Prostate gland (tissue), 2 donors: ENCODE data around the gene SHD. TPM values are rescaled to one million over a fixed set of nuclear protein-coding genes. Genes with fewer than 3 reads are reported as not detected.
"Not testable (repeated sequence)": the region's sequence is repeated elsewhere in the genome, so short reads cannot be mapped to it uniquely, and the experiment has no call there.

Source experiments
- DNase-seq: peaks from one replicate; pipeline ENCODE4 v3.0.0-alpha.2; 2019; ENCODE audit warnings: low spot score
- H3K27ac ChIP-seq, 2 donors: fragments of 200-600 bp; sonication (generic); 2 replicates each; pipeline ENCODE4 v1.5.1; 2017 to 2019
- H3K27me3 ChIP-seq: fragments of 200-600 bp; sonication (generic); replicated peaks from 2 replicates; pipeline ENCODE4 v1.5.1; 2019; ENCODE audit not compliant: insufficient read depth
- H3K36me3 ChIP-seq, 2 donors: fragments of 200-600 bp; sonication (generic); 1 replicate in 1 of 2; 2 replicates in 1 of 2; pipeline versions ENCODE4 v1.5.1 to v1.8.1; 2017 to 2019
- H3K4me1 ChIP-seq: fragments of 200-600 bp; sonication (generic); replicated peaks from 2 replicates; pipeline ENCODE4 v1.5.1; 2019
- H3K4me3 ChIP-seq, 2 donors: fragments of 200-600 bp; sonication (generic); 2 replicates each; pipeline ENCODE4 v1.5.1; 2017 to 2019
- H3K9me3 ChIP-seq: fragments of 200-600 bp; sonication (generic); 2 replicates; pipeline ENCODE4 v1.5.1; 2017
- CTCF ChIP-seq, 4 experiments: fragments of 200-600 bp in 2 of 4; fragments of 450-650 bp in 2 of 4; sonication (generic) in 2 of 4; IDR thresholded peaks; 1 replicate in 3 of 4; 2 replicates in 1 of 4; pipeline ENCODE4 v1.5.1; 2016 to 2019; ENCODE audit warnings: antibody characterized with exemption in 4 of 4, mild to moderate bottlenecking in 2 of 4, moderate library complexity in 2 of 4
- POLR2A ChIP-seq: fragments of 450-650 bp; IDR thresholded peaks from one replicate; pipeline ENCODE4 v1.6.1; 2016; ENCODE audit warnings: antibody characterized with exemption, mild to moderate bottlenecking
- POLR2AphosphoS5 ChIP-seq: sonication (generic); formaldehyde crosslinking; IDR thresholded peaks from one replicate; pipeline ENCODE4 v1.6.1; 2017; ENCODE audit warnings: antibody characterized with exemption
- WGBS: methylation state at CpG from one replicate; pipeline ENCODE4 v1.1.5; 2018; 5-methylcytosine and 5-hydroxymethylcytosine counted together
- intact Hi-C: fragments of 100-400 bp; cut with DNase I; formaldehyde crosslinking; loops from one replicate; pipeline ENCODE4 v1.14.2; 2022
- total RNA-seq, 2 donors: library from RNA; depleted of rRNA; stranded (reverse); fragments of >200 nt; gene quantifications; one replicate each; pipeline ENCODE4 v1.1.0, GENCODE V29; 2016

Gene SHD
- total RNA-seq, 2 donors from 2014 or later = 0.62 to 18.0 TPM

- Histone ChIP-seq H3K27me3 (no peaks in the 10 kb centered on the region), H3K36me3 (no peaks in the 10 kb centered on the region), H3K27ac (no peak overlapping the region), H3K4me1 (no peaks in the 10 kb centered on the region), H3K4me3 (peak overlapping the region; percentile 12 to 24), H3K9me3 (no peaks in the 10 kb centered on the region)
- 11% methylated on average over 49 of the region's 49 CpGs for WGBS
- no peak for TF ChIP-seq POLR2A
- no peak for TF ChIP-seq CTCF (IDR thresholded peaks at IDR 0.05)
- no peak for TF ChIP-seq POLR2AphosphoS5
- intact Hi-C loops = no loop called here
- DNase-seq = peak; percentile 36
These were observed 49.4 kb downstream of the SHD start for GRCh38 chr19:4328243-4328990.

DNA sequence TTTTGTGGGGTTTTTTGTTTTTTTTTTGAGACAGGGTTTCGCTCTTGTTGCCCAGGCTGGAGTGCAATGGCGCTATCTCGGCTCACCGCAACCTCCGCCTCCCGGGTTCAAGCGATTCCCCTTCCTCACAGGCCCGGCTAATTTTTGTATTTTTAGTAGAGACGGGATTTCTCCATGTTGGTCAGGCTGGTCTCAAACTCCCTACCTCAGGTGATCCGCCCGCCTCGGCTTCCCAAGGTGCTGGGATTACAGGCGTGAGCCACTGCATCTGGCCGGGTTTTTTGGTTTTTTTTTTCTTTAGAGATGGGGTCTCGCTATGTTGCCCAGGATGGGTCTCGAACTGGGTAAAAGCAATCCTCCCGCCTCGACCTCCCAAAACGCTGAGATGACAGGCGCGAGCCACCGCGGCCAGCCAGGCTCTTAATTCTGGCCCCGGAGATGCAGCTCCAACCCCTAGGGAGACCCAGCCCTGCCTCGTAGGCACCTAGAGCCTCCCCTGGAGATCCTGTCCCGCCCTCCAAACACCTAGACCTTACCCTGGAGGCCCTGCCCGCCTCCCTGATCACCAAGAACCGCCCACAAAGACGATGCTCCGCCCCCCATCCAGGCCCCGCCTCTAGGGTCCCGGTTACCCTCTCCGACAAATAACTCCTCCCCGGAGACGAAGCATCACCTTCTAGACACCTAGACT, 50.1 kb downstream of the SHD start:
- DNase-seq, H3K27ac ChIP-seq, intact Hi-C loops, H3K27me3 ChIP-seq, H3K36me3 ChIP-seq, H3K4me1 ChIP-seq, H3K9me3 ChIP-seq: not testable (repeated sequence)
- peak overlapping the region; percentile 12 for H3K4me3 ChIP-seq
- 75% methylated on average over 35 of the region's 35 CpGs for WGBS

GRCh38 chr19:4329858-4330257, 50.8 kb downstream of the SHD start:
- Histone ChIP-seq H3K27me3 (no peaks in the 10 kb centered on the region), H3K9me3 (no peaks in the 10 kb centered on the region), H3K4me3 (no peak overlapping the region), H3K4me1 (no peaks in the 10 kb centered on the region), H3K36me3 (no peaks in the 10 kb centered on the region), H3K27ac (no peak overlapping the region)
- intact Hi-C loops = no loop called here
- TF ChIP-seq POLR2AphosphoS5 (no peak), CTCF (IDR thresholded peaks at IDR 0.05) (no peak), POLR2A (no peak)
- 98% methylated on average over 19 of the region's 19 CpGs for WGBS
- DNase-seq = no peak

DNA sequence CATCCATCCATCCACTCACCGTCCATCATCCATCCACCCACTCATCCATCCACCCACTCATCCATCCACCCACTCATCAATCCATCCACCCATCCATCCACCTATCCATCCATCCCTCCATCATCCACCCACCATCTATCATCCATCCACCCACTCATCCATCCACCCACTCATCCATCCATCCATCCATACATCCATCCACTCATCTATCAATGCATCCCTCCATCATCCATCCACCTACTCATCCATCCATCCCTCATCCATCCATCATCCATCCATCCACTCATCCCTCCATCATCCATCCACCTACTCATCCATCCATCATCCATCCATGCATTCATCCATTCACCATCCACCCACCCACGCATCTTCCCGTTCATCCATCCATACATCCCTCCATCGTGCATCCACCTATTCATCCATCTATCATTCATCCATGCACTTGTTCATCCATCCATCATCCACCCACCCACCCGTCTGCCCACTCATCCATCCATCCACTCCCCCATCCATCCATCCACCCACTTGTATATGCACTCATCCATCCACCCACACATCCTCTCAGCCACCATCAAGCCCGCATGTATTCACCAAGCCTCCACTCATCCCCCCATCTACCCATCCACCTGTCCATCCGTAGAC, 56.0 kb downstream of the SHD start:
- Histone ChIP-seq H3K4me1 (no peaks in the 10 kb centered on the region), H3K9me3 (no peaks in the 10 kb centered on the region), H3K4me3 (no peak overlapping the region), H3K36me3 (no peaks in the 10 kb centered on the region), H3K27me3 (no peaks in the 10 kb centered on the region), H3K27ac (no peak overlapping the region)
- DNase-seq = no peak
- WGBS = 89% methylated on average over 7 of the region's 7 CpGs
- intact Hi-C loops = no loop called here
- TF ChIP-seq POLR2A = no peak
- TF ChIP-seq POLR2AphosphoS5 = no peak
- no peak for TF ChIP-seq CTCF (IDR thresholded peaks at IDR 0.05)

DNA sequence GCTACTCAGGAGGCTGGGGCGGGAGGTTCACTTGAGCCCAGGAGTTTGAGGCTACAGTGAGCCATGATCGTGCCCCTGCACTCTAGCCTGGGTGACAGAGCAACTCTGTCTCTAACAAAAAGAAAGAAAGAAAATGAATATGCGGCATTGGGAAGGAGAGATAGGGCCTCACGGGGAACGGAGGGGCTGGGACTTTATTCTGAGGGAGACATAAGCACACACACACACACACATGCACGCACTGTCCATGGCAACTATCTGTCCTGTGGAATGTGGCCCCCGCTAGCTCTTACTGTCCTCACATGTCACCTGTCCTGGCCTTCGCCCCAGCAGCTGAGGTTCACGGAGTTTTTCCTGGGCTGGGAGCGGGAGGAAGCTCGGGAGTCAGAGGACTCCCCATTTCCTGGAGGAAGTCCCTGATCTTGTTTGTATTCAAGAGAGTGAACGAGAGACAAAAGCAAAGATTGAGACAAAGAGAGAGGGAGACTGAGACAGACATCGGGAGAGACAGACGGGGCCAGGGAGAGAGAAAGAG, 58.9 kb downstream of the SHD start:
- 9% methylated on average over 14 of the region's 14 CpGs for WGBS
- intact Hi-C loops = no loop called here
- no peaks in the 10 kb centered on the region for H3K9me3 ChIP-seq
- DNase-seq = no peak
- no peaks in the 10 kb centered on the region for H3K27me3 ChIP-seq
- H3K36me3 ChIP-seq = no peaks in the 10 kb centered on the region
- peak overlapping the region; percentile 39 to 56 for H3K4me3 ChIP-seq
- H3K27ac ChIP-seq = peak overlapping the region; percentile 87 to 94
- H3K4me1 ChIP-seq = no peaks in the 10 kb centered on the region
- TF ChIP-seq POLR2A (no peak), POLR2AphosphoS5 (no peak)
